K562 (cell line): ENCODE measurements around the gene PDPK1. TPM values are rescaled to one million over a fixed set of nuclear protein-coding genes. Genes with fewer than 3 reads are reported as not detected.

Experiments
- ATAC-seq: fragments of 200-7000 bp; cut with Tn5 transposase; 3 replicates; pipeline ENCODE4 v1.9.1; 2020; ENCODE audit warnings: moderate library complexity
- BruUV-seq: library from RNA; stranded (reverse); fragments of 400-500 nt; replicated peaks from 2 replicates; lab custom pipeline; 2021; lab: Mats Ljungman, UMichigan
- CTCF ChIA-PET: fragments of 300-600 bp; formaldehyde crosslinking; extraction: SDS; loops from one replicate; lab custom pipeline; 2021; ENCODE audit warnings: low intra/inter-chr PET ratio; lab: Yijun Ruan, JAX
- POLR2A ChIA-PET: fragments of 300-600, 350-650 bp; sonication (Branson Sonifier 250); formaldehyde crosslinking; extraction: SDS; loops from one replicate; lab custom pipeline; 2021; ENCODE audit warnings: antibody characterized with exemption, inconsistent platforms; lab: Yijun Ruan, JAX
- DNase-seq, 4 experiments: peaks; one replicate each; pipeline versions ENCODE4 v3.0.0 to v3.0.0-alpha.2; 2011 to 2018; ENCODE audit warnings: low spot score in 3 of 4, mixed read lengths in 3 of 4; ENCODE audit errors: extremely low read depth in 1 of 4
- FAIRE-seq: peaks from 2 replicates; lab custom pipeline; 2011; peaks lifted over from hg19 to GRCh38; lab: Jason Lieb, UNC
- H2AFZ ChIP-seq: 2 replicates; pipeline ENCODE4 v1.6.0; 2011; ENCODE audit warnings: low read depth, low read length, control low read depth, inconsistent platforms
- H3K27ac ChIP-seq: fragments of 200-600 bp; 3 replicates; pipeline ENCODE4 v1.8.0; 2011; ENCODE audit warnings: low read depth, mild to moderate bottlenecking, control low read depth, inconsistent platforms, low read length, moderate library complexity, mixed read lengths; ENCODE audit errors: extremely low read depth
- H3K27me3 ChIP-seq, 2 experiments: fragments of 300-600 bp in 1 of 2; 2 replicates in 1 of 2; 3 replicates in 1 of 2; pipeline versions ENCODE4 v1.6.0 to v1.8.0; 2011; ENCODE audit warnings: inconsistent platforms in 2 of 2, low read length in 2 of 2, mild to moderate bottlenecking in 1 of 2, mixed read lengths in 1 of 2, moderate library complexity in 1 of 2; ENCODE audit not compliant: control insufficient read depth in 2 of 2, insufficient read depth in 2 of 2
- H3K36me3 ChIP-seq: fragments of 300-600 bp; 3 replicates; pipeline ENCODE4 v1.8.0; 2011; ENCODE audit warnings: mild to moderate bottlenecking, low read length, inconsistent platforms; ENCODE audit not compliant: control insufficient read depth, insufficient read depth
- H3K4me1 ChIP-seq, 2 experiments: fragments of 200-600 bp in 1 of 2; replicated peaks in 1 of 2; 2 replicates in 1 of 2; 3 replicates in 1 of 2; pipeline versions ENCODE4 v1.5.1 to v1.8.0; 2011; ENCODE audit warnings: inconsistent platforms in 2 of 2, low read length in 2 of 2, mild to moderate bottlenecking in 1 of 2, mixed read lengths in 1 of 2, moderate library complexity in 1 of 2; ENCODE audit not compliant: control insufficient read depth in 2 of 2, insufficient read depth in 2 of 2
- H3K4me2 ChIP-seq: 2 replicates; pipeline ENCODE4 v1.6.1; 2011; ENCODE audit warnings: low read length, control low read depth, inconsistent platforms, mixed read lengths; ENCODE audit not compliant: insufficient read depth
- H3K4me3 ChIP-seq: fragments of 200-600 bp; sonication (generic), shearing (Covaris generic); 2 replicates; pipeline ENCODE4 v1.5.1; 2016; ENCODE audit warnings: control low read depth, inconsistent platforms
- H3K79me2 ChIP-seq: fragments of 200-600 bp; 3 replicates; pipeline ENCODE4 v1.8.0; 2011; ENCODE audit warnings: low read length, inconsistent platforms; ENCODE audit not compliant: control insufficient read depth, insufficient read depth
- H3K9ac ChIP-seq, 2 experiments: 2 replicates each; pipeline versions ENCODE4 v1.6.0 to v1.6.1; 2011; ENCODE audit warnings: low read depth in 2 of 2, low read length in 2 of 2, control low read depth in 1 of 2, inconsistent platforms in 1 of 2, mild to moderate bottlenecking in 1 of 2, mixed read lengths in 1 of 2; ENCODE audit not compliant: insufficient read depth in 1 of 2
- H3K9me1 ChIP-seq: one replicate; pipeline ENCODE4 v1.6.0; 2011; ENCODE audit warnings: inconsistent platforms, mild to moderate bottlenecking, low read length, moderate library complexity; ENCODE audit not compliant: control insufficient read depth, insufficient read depth
- H3K9me3 ChIP-seq: replicated peaks from 2 replicates; pipeline ENCODE4 v1.5.1; 2011; ENCODE audit warnings: low read depth, low read length, inconsistent platforms; ENCODE audit not compliant: control insufficient read depth, insufficient read depth
- H4K20me1 ChIP-seq: replicated peaks from 2 replicates; pipeline ENCODE4 v1.6.1; 2011; ENCODE audit warnings: low read length, inconsistent platforms, mixed read lengths; ENCODE audit not compliant: control insufficient read depth, insufficient read depth
- FOXP1 ChIP-seq: sonication (generic); formaldehyde crosslinking; IDR thresholded peaks from 2 replicates; pipeline ENCODE4 v1.8.0; 2022; ENCODE audit warnings: mild to moderate bottlenecking, missing genetic modification reagents
- GTF3C2 ChIP-seq: IDR thresholded peaks from 3 replicates; pipeline ENCODE4 v1.6.1; 2011; ENCODE audit warnings: borderline replicate concordance, mild to moderate bottlenecking, moderate library complexity; ENCODE audit not compliant: insufficient read length; ENCODE audit errors: extremely low read depth
- HOMEZ ChIP-seq: fragments of 250-450 bp; sonication (Bioruptor Pico); IDR thresholded peaks from 2 replicates; pipeline ENCODE4 v1.4.0; 2020; ENCODE audit warnings: mild to moderate bottlenecking, moderate library complexity
- KDM1A ChIP-seq, 2 experiments: fragments of 450-650 bp; IDR thresholded peaks; 2 replicates each; pipeline ENCODE4 v1.6.1; 2016; ENCODE audit warnings: mild to moderate bottlenecking in 2 of 2
- LCOR ChIP-seq: sonication (generic); formaldehyde crosslinking; IDR thresholded peaks from 2 replicates; pipeline ENCODE4 v1.8.0; 2022; ENCODE audit warnings: mild to moderate bottlenecking, missing genetic modification reagents
- MTF1 ChIP-seq: fragments of 250-450 bp; sonication (Bioruptor Pico); IDR thresholded peaks from 2 replicates; pipeline ENCODE4 v1.9.0; 2021; ENCODE audit warnings: moderate library complexity, mild to moderate bottlenecking, inconsistent platforms, borderline replicate concordance
- MYC ChIP-seq, 2 experiments: fragments of 250-450 bp in 1 of 2; sonication (Bioruptor Pico) in 1 of 2; IDR thresholded peaks; 2 replicates each; pipeline versions ENCODE4 v1.5.1 to v1.6.1; 2012 to 2021; ENCODE audit warnings: low read depth in 2 of 2, borderline replicate concordance in 1 of 2, improper control_type of control experiment in 1 of 2, low read length in 1 of 2, mild to moderate bottlenecking in 1 of 2, moderate library complexity in 1 of 2
- MYNN ChIP-seq, 2 experiments: sonication (generic); formaldehyde crosslinking in 1 of 2; IDR thresholded peaks; 2 replicates each; pipeline versions ENCODE4 v1.5.0 to v1.6.1; 2016 to 2020; ENCODE audit warnings: antibody characterized with exemption in 1 of 2, missing genetic modification reagents in 1 of 2
- SIN3A ChIP-seq, 2 experiments: fragments of 150-350 bp in 1 of 2; IDR thresholded peaks; 2 replicates each; pipeline ENCODE4 v1.6.1; 2011 to 2016; ENCODE audit warnings: borderline replicate concordance in 2 of 2, low read depth in 2 of 2, low read length in 2 of 2, mild to moderate bottlenecking in 2 of 2, moderate library complexity in 2 of 2; ENCODE audit not compliant: control insufficient read depth in 1 of 2
- VEZF1 ChIP-seq: fragments of 200-800 bp; sonication (Bioruptor generic); IDR thresholded peaks from 2 replicates; pipeline ENCODE4 v1.6.1; 2017; ENCODE audit warnings: missing genetic modification characterization, missing compliant biosample characterization
- WHSC1 ChIP-seq: IDR thresholded peaks from one replicate; pipeline ENCODE4 v1.6.1; 2012; ENCODE audit warnings: low read length, control low read depth, inconsistent platforms
- XRCC3 ChIP-seq: fragments of 450-650 bp; IDR thresholded peaks from 2 replicates; pipeline ENCODE4 v1.6.1; 2017; ENCODE audit warnings: mild to moderate bottlenecking, moderate library complexity
- ZNF197 ChIP-seq: fragments of 200-800 bp; sonication (Bioruptor generic); IDR thresholded peaks from 2 replicates; pipeline ENCODE4 v1.6.1; 2016; ENCODE audit warnings: low read depth, missing genetic modification characterization, missing compliant biosample characterization
- WGBS: fragments of 100-300 bp; shearing (Covaris generic); methylation state at CpG from one replicate; pipeline ENCODE4 v1.1.6; 2016; ENCODE audit warnings: low coverage, mixed read lengths; ENCODE audit not compliant: insufficient coverage; ENCODE audit errors: missing lambda C conversion rate; 5-methylcytosine and 5-hydroxymethylcytosine counted together
- in situ Hi-C: fragments of 300-500 bp; cut with MboI; formaldehyde crosslinking; loops from 4 replicates; pipeline ENCODE4 v1.15.0; 2018; ENCODE audit warnings: inconsistent platforms, mixed read lengths
- intact Hi-C: fragments of 100-400 bp; cut with micrococcal nuclease; formaldehyde crosslinking; loops from 2 replicates; pipeline ENCODE4 v1.14.2; 2022
- polyA plus RNA-seq, 8 experiments: library from polyadenylated mRNA; depleted of rRNA in 4 of 8; stranded (reverse) in 5 of 8; unstranded in 3 of 8; fragments of >200 nt; fragmentation: Nextera tagmentation in 2 of 8; fragmentation: Illumina TruSeq in 1 of 8; extraction: Ambion mirVana in 2 of 8; extraction: Trizol in 1 of 8; gene quantifications; 2 replicates each; pipeline versions ENCODE4 v1.2.1 to v1.2.3, GENCODE V29; 2011 to 2014; ENCODE audit warnings: inconsistent platforms in 1 of 8, missing spikeins in 1 of 8
- total RNA-seq, 7 experiments: library from RNA; depleted of rRNA in 6 of 7; stranded (reverse); fragments of >200 nt in 6 of 7; fragmentation: Illumina TruSeq in 2 of 7; extraction: Trizol in 2 of 7; gene quantifications; 2 replicates each; pipeline versions ENCODE4 v1.2.1 to v1.2.3, GENCODE V29; 2011 to 2021; ENCODE audit warnings: low replicate concordance in 1 of 7

PDPK1 gene
- total and polyA plus RNA-seq, 9 of the 15 experiments (the other 6 are each of a cell fraction or from before 2014, with no cell fraction given), result 4.0 to 37.2 (median 18.7) TPM

GRCh38 chr16:2511996-2512734, 25.7 kb upstream of the PDPK1 start:
- H3K36me3 ChIP-seq, result peaks cover 18% of the 10 kb centered on the region
- peaks cover 3% of the 10 kb centered on the region for H3K9me1 ChIP-seq
- intact Hi-C loops, result no loop called here
- no peak overlapping the region for H3K4me3 ChIP-seq
- no peaks in the 10 kb centered on the region for H3K27me3 ChIP-seq
- peak overlapping the region; percentile 61 for H3K27ac ChIP-seq
- H3K4me2 ChIP-seq, result peak overlapping the region; percentile 94
- H3K9me3 ChIP-seq, result no peaks in the 10 kb centered on the region
- H3K4me1 ChIP-seq, result peaks cover 50 to 88% of the 10 kb centered on the region in 2 experiments
- DNase-seq, result peak in 2 of 4 experiments; percentile 38 to 57
- peaks cover 24% of the 10 kb centered on the region for H4K20me1 ChIP-seq
- POLR2A ChIA-PET, result interaction anchor here (0.6 to 1.3 kb wide), 5 partner anchors 9 to 55 kb away, joined by 3 to 5 read pairs (median 3); no protein-coding TSS in a partner anchor
- H3K79me2 ChIP-seq, result peaks cover 41% of the 10 kb centered on the region
- 57% methylated on average over 17 of the region's 17 CpGs for WGBS
- no TSS peak for BruUV-seq
- FAIRE-seq, result no peak
- ATAC-seq, result peak; percentile 6; the same call in 1 of the 3 replicates
- CTCF ChIA-PET, result no interaction called here
- in situ Hi-C loops, result no loop called here
- H3K9ac ChIP-seq, result peak overlapping the region; percentile 42 to 96
- peak overlapping the region; percentile 80 for H2AFZ ChIP-seq
- TF ChIP-seq MTF1 (CRISPR knock-in tag) (no peak), MYC (IDR thresholded peaks at IDR 0.05; ENCODE audit: low read depth, low read length) (no peak), MYC (CRISPR knock-in tag; IDR thresholded peaks at IDR 0.05; ENCODE audit: borderline replicate concordance, low read depth) (no peak), KDM1A (IDR thresholded peaks at IDR 0.05) (no peak), FOXP1 (CRISPR knock-in tag) (no peak), WHSC1 (no peak), XRCC3 (no peak), MYNN (IDR thresholded peaks at IDR 0.05) (no peak), MYNN (CRISPR knock-in tag; IDR thresholded peaks at IDR 0.05) (no peak), GTF3C2 (no peak), ZNF197 (CRISPR knock-in tag) (no peak), LCOR (CRISPR knock-in tag) (no peak), VEZF1 (no peak), HOMEZ (CRISPR knock-in tag) (no peak), SIN3A (IDR thresholded peaks at IDR 0.05; ENCODE audit: borderline replicate concordance in 2 of 2, control insufficient read depth in 1 of 2, low read depth in 2 of 2, low read length in 2 of 2) (no peak)
